Glutamatergic neuron (in vitro differentiated cells): ENCODE data around the gene VAV2. TPM values are rescaled to one million over a fixed set of nuclear protein-coding genes. Genes with fewer than 3 reads are reported as not detected.

ENCODE experiments used
- DNase-seq: peaks from one replicate; pipeline ENCODE4 v3.0.0; 2022
- H3K27ac Mint-ChIP-seq: one replicate; pipeline ENCODE4 v1.8.0; 2020; ENCODE audit warnings: mild to moderate bottlenecking, mixed read lengths, inconsistent platforms; ENCODE audit not compliant: unreplicated experiment
- H3K27me3 Mint-ChIP-seq: one replicate; pipeline ENCODE4 v1.8.0; 2020; ENCODE audit warnings: mild to moderate bottlenecking, moderate library complexity, mixed read lengths, inconsistent platforms; ENCODE audit not compliant: unreplicated experiment
- H3K36me3 Mint-ChIP-seq: one replicate; pipeline ENCODE4 v1.8.0; 2020; ENCODE audit warnings: mild to moderate bottlenecking, mixed read lengths, inconsistent platforms; ENCODE audit not compliant: unreplicated experiment
- H3K4me1 Mint-ChIP-seq: one replicate; pipeline ENCODE4 v1.8.0; 2020; ENCODE audit warnings: mild to moderate bottlenecking, low read depth, mixed read lengths, inconsistent platforms; ENCODE audit not compliant: unreplicated experiment
- H3K4me3 Mint-ChIP-seq: one replicate; pipeline ENCODE4 v1.8.0; 2020; ENCODE audit warnings: mild to moderate bottlenecking, mixed read lengths, inconsistent platforms; ENCODE audit not compliant: unreplicated experiment
- H3K9me3 Mint-ChIP-seq: one replicate; pipeline ENCODE4 v1.8.0; 2020; ENCODE audit warnings: mild to moderate bottlenecking, moderate library complexity, mixed read lengths, inconsistent platforms; ENCODE audit not compliant: unreplicated experiment
- total RNA-seq: library from RNA; stranded (reverse); fragmentation: NEBNext Ultra II Directional; extraction: Animal tissue kit (Norgen Biotek cat#: 25700); gene quantifications from one replicate; pipeline ENCODE4 v1.2.1, GENCODE V29; 2021; ENCODE audit not compliant: unreplicated experiment
- TF ChIP-seq, protein P1 (sequence below): fragments of 200-600 bp; sonication (generic); IDR thresholded peaks from one replicate; pipeline ENCODE4 v1.5.0; 2021; ENCODE audit not compliant: partially characterized antibody, unreplicated experiment

The VAV2 gene
- total RNA-seq, 1 donor from 2014 or later = 270 TPM

DNA sequence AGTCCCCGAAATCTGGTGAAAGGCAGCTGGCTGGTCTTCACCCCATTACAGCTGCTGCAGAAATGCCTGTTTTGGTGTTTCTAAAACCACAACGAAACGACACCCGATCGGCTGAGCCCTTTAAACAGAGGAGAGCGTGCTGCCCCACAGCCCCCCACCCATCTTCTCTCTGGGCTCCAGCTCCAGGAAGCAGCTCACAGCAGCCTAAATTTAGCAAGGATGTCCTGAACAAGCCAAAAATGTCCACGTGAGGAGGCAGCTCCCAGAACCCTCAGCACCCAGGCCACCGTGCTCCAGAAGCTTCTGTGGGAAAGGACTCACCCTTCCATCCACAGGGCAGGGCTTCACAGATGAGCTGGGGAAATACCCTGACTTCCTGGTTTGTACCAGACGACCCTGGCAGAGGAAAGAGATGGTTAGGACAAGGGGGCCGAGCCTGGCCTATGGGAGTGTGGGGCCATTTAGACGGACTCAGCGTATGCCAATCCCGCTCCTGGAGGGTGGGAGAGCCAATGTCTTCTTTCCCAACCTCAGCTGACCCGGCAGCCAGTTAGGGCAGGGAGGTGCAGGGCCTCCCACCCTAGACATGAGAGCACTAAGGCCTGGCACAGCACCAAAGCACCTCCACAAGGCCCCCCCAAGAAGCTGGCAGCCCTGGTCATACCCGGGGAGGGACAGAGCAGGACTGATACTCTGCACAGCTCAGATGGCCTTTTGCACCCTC, 214.9 kb downstream of the VAV2 start:
- peaks cover 11% of the 10 kb centered on the region for H3K4me1 Mint-ChIP-seq
- H3K27ac Mint-ChIP-seq = no peak overlapping the region
- TF ChIP-seq, protein P1, sequence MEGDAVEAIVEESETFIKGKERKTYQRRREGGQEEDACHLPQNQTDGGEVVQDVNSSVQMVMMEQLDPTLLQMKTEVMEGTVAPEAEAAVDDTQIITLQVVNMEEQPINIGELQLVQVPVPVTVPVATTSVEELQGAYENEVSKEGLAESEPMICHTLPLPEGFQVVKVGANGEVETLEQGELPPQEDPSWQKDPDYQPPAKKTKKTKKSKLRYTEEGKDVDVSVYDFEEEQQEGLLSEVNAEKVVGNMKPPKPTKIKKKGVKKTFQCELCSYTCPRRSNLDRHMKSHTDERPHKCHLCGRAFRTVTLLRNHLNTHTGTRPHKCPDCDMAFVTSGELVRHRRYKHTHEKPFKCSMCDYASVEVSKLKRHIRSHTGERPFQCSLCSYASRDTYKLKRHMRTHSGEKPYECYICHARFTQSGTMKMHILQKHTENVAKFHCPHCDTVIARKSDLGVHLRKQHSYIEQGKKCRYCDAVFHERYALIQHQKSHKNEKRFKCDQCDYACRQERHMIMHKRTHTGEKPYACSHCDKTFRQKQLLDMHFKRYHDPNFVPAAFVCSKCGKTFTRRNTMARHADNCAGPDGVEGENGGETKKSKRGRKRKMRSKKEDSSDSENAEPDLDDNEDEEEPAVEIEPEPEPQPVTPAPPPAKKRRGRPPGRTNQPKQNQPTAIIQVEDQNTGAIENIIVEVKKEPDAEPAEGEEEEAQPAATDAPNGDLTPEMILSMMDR = no peak
- H3K9me3 Mint-ChIP-seq = peaks cover 33% of the 10 kb centered on the region
- H3K36me3 Mint-ChIP-seq = no peaks in the 10 kb centered on the region
- no peak overlapping the region for H3K4me3 Mint-ChIP-seq
- no peak for DNase-seq
- H3K27me3 Mint-ChIP-seq = peaks cover 20% of the 10 kb centered on the region

DNA sequence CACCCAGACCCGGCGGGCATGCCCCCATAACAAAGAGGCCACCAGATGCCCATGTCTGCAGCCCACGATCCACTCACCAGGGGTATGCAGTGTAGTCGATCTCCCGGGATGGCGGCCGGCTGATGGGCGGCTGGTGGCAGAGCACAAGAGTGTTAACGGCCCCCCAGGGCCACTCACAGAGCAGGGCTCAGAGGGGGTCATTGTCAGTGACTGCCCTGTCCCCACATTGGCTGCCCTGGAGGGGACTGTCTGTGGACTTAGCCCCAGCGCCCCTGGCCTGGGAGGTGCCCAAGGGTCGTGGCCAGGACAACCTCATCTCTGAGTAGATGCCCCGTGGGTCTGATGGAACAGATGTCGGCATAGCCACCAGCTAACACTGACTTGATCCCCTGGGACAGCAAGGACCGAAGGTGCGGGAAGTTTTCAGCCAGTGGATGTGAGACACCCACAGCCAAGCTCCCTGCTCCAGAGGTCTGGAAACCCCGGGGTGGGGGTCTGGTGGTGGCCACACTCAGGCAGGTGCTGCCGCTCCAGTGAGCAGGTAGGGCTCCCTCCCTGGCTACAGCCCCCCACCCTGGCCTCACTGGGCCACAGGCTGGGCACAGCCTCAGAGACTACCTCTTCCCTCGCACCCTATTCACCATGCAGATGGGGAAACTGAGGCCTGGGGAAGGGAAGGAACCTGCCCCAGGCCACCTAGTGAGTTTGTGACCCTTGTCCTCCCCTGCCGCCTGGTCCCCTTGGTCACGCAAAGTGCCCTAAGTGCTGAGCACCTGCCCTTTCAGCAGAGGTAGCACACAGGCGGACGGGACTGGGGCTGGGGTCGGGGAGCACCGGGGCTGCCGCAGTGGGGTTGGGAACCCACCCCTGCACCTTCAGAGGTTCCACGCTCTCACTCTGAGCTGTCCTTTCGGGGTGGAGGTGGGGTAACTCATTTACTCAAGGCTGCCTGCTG, 215.9 kb downstream of the VAV2 start:
- peaks cover 6% of the 10 kb centered on the region for H3K4me1 Mint-ChIP-seq
- peaks cover 17% of the 10 kb centered on the region for H3K27me3 Mint-ChIP-seq
- no peak overlapping the region for H3K4me3 Mint-ChIP-seq
- DNase-seq = no peak
- H3K27ac Mint-ChIP-seq = no peak overlapping the region
- TF ChIP-seq, protein P1 = no peak
- peaks cover 27% of the 10 kb centered on the region for H3K9me3 Mint-ChIP-seq
- no peaks in the 10 kb centered on the region for H3K36me3 Mint-ChIP-seq

- no peak for DNase-seq
- peaks cover 16% of the 10 kb centered on the region for H3K27me3 Mint-ChIP-seq
- peaks cover 4% of the 10 kb centered on the region for H3K4me1 Mint-ChIP-seq
- TF ChIP-seq, protein P1 = no peak
- peaks cover 33% of the 10 kb centered on the region for H3K9me3 Mint-ChIP-seq
- H3K4me3 Mint-ChIP-seq = no peak overlapping the region
- H3K27ac Mint-ChIP-seq = no peak overlapping the region
- peaks cover 5% of the 10 kb centered on the region for H3K36me3 Mint-ChIP-seq
These were observed 216.8 kb downstream of the VAV2 start for GRCh38 chr9:133775291-133775690.

DNA sequence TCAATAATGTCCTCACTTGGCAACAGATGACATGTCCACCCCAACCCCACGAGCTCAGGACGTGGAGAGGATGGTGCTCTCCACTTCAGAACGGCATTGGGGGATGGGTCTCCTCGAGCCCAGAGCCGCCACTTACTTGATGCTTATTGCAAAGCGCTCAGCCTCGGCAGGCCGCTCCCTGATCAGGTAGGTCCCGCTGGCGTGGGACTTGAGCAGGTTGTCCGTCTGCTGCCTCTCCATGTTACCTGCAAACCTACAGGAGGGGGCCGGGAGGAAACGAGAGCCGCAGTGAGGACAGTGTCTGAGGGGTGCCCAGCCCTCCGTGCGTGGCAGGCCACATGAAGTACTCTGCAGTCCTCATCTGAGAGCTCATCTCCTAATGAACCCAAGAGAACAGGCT, 217.3 kb downstream of the VAV2 start:
- Mint-ChIP-seq H3K4me3 (no peak overlapping the region), H3K27ac (no peak overlapping the region), H3K4me1 (peaks cover 4% of the 10 kb centered on the region), H3K36me3 (peaks cover 5% of the 10 kb centered on the region), H3K27me3 (peaks cover 14% of the 10 kb centered on the region), H3K9me3 (peaks cover 33% of the 10 kb centered on the region)
- no peak for DNase-seq
- TF ChIP-seq, protein P1 = no peak
